Right lobe of liver (tissue), 4 donors: ENCODE measurements around the gene DRGX.

ENCODE experiments used
- POLR2A ChIP-seq: fragments of 450-650 bp; IDR thresholded peaks from one replicate; pipeline ENCODE4 v1.6.1; 2017; ENCODE audit warnings: antibody characterized with exemption, mild to moderate bottlenecking
- TF ChIP-seq, protein P1 (sequence below), 4 donors: fragments of 200-600 bp in 3 of 4; fragments of 450-650 bp in 1 of 4; IDR thresholded peaks; one replicate each; pipeline versions ENCODE4 v1.5.1 to v1.8.0; 2016 to 2022; ENCODE audit warnings: antibody characterized with exemption in 4 of 4, mild to moderate bottlenecking in 2 of 4
- donor health status: DM: no; HTN: no; CAD: no.
- donor health status: DM: no; HTN: no; CAD: no.
- donor health status: DM: no; HTN: yes; CAD: no.

DNA sequence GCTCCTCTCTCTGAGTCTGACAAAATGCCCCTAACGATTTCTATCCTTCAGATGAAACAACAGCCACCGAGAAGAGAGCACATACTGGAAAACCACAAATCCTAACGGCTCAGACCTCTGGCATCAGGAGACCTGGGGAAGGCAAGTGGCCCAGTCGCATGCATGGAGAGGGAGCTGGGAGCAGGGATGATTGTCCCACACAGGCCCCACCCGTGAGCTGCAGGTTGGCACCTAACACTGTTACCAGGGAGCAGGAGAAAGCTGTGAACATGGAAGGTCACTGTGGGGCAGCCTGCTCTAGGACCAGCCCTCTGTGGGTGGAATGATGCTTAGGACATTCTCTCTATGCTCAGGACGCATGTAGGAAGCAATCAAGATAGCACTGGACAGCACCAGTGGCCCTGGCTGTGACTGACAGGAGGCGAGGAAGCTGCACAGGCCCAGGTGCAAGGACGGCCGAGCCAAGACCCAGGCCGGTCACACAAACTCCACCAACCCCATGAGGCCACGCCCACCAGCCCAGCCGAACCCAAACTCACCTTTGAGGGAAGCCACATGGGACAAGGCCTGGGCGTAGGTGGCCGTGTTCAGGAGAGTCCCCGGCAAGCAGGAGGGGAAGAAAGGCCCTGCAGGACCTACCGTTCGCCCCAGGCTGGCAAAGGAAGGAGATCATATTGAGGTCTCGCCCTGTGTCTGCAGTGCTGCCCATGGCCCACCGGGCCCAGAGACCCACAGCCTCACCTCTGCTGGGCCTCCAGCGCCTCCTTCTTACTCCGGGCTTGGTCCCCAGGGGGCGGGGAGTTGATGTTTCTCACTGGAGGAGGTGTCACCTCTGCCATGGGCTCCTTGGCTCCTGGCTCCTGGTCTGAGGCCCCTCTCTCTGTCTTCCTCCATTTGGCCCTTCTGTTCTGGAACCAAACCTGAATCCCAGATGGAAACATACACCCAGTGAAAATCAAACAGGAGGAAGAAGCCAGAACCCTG, 9.7 kb downstream of the DRGX start:
- TF ChIP-seq, protein P1, sequence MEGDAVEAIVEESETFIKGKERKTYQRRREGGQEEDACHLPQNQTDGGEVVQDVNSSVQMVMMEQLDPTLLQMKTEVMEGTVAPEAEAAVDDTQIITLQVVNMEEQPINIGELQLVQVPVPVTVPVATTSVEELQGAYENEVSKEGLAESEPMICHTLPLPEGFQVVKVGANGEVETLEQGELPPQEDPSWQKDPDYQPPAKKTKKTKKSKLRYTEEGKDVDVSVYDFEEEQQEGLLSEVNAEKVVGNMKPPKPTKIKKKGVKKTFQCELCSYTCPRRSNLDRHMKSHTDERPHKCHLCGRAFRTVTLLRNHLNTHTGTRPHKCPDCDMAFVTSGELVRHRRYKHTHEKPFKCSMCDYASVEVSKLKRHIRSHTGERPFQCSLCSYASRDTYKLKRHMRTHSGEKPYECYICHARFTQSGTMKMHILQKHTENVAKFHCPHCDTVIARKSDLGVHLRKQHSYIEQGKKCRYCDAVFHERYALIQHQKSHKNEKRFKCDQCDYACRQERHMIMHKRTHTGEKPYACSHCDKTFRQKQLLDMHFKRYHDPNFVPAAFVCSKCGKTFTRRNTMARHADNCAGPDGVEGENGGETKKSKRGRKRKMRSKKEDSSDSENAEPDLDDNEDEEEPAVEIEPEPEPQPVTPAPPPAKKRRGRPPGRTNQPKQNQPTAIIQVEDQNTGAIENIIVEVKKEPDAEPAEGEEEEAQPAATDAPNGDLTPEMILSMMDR (IDR thresholded peaks at IDR 0.05): no peak
- TF ChIP-seq POLR2A: no peak
